ENCODE measurements around the gene TTC36. TPM values are rescaled to one million over a fixed set of nuclear protein-coding genes. Genes with fewer than 3 reads are reported as not detected.
A peak's percentile ranks its signal among the peaks of the same experiment; 100 is the strongest.

Gene TTC36
- polyA plus RNA-seq, 1 donor from 2014 or later, result 4.3 TPM

GRCh38 chr11:118530683-118531596 is 3.7 kb downstream of the TTC36 start, which contains the start of gene TMEM25:
Gene TMEM25 (plus strand): TSS chr11:118531192. CDS start chr11:118531802, 610 bp downstream.
- H4K20me1 ChIP-seq (ENCODE audit: insufficient read depth), result no peaks in the 10 kb centered on the region
- no peaks in the 10 kb centered on the region for H3K36me3 ChIP-seq (ENCODE audit: insufficient read depth, low read length)
- H3K9ac ChIP-seq (ENCODE audit: low read length), result peak within 1 kb of the TSS; percentile 97
- H3K27ac ChIP-seq (ENCODE audit: low read length), result peak within 1 kb of the TSS; percentile 89
- TF ChIP-seq RAD21 (conservative IDR thresholded peaks at IDR 0.05), result no peak
- TF ChIP-seq TAF1 (IDR thresholded peaks at IDR 0.05; ENCODE audit: low read depth), result peak; percentile 54
- peak; percentile 25 for TF ChIP-seq SMC3 (conservative IDR thresholded peaks at IDR 0.05; ENCODE audit: poor library complexity)
- peak; percentile 90 for TF ChIP-seq POLR2AphosphoS5 (IDR thresholded peaks at IDR 0.05)
- TF ChIP-seq, protein P1, sequence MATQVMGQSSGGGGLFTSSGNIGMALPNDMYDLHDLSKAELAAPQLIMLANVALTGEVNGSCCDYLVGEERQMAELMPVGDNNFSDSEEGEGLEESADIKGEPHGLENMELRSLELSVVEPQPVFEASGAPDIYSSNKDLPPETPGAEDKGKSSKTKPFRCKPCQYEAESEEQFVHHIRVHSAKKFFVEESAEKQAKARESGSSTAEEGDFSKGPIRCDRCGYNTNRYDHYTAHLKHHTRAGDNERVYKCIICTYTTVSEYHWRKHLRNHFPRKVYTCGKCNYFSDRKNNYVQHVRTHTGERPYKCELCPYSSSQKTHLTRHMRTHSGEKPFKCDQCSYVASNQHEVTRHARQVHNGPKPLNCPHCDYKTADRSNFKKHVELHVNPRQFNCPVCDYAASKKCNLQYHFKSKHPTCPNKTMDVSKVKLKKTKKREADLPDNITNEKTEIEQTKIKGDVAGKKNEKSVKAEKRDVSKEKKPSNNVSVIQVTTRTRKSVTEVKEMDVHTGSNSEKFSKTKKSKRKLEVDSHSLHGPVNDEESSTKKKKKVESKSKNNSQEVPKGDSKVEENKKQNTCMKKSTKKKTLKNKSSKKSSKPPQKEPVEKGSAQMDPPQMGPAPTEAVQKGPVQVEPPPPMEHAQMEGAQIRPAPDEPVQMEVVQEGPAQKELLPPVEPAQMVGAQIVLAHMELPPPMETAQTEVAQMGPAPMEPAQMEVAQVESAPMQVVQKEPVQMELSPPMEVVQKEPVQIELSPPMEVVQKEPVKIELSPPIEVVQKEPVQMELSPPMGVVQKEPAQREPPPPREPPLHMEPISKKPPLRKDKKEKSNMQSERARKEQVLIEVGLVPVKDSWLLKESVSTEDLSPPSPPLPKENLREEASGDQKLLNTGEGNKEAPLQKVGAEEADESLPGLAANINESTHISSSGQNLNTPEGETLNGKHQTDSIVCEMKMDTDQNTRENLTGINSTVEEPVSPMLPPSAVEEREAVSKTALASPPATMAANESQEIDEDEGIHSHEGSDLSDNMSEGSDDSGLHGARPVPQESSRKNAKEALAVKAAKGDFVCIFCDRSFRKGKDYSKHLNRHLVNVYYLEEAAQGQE (IDR thresholded peaks at IDR 0.05; ENCODE audit: borderline replicate concordance), result peak; percentile 46
- TF ChIP-seq MXI1 (conservative IDR thresholded peaks at IDR 0.05; ENCODE audit: poor library complexity, severe bottlenecking), result peak; percentile 75
- TF ChIP-seq EZH2 (IDR thresholded peaks at IDR 0.05; ENCODE audit: borderline replicate concordance, insufficient read depth, low read length, poor library complexity, severe bottlenecking), result no peak
- peak within 1 kb of the TSS; percentile 96 for H2AFZ ChIP-seq (ENCODE audit: low read depth, low read length)
- no peaks in the 10 kb centered on the region for H3F3A ChIP-seq (ENCODE audit: insufficient read depth, low read length, poor library complexity, severe bottlenecking)
- H3K4me3 ChIP-seq (ENCODE audit: low read length), result peak within 1 kb of the TSS; percentile 82
- no peaks in the 10 kb centered on the region for H3K27me3 ChIP-seq (ENCODE audit: insufficient read depth, low read depth, low read length)
- H3K79me2 ChIP-seq (replicated peaks; ENCODE audit: insufficient read depth, low read length), result peaks cover 24% of the 10 kb centered on the region
- H3K9me2 ChIP-seq (ENCODE audit: insufficient read depth, low read length), result no peaks in the 10 kb centered on the region
- peak within 1 kb of the TSS; percentile 87 for H3K4me2 ChIP-seq (ENCODE audit: low read length)
- no peaks in the 10 kb centered on the region for H3K9me3 ChIP-seq (ENCODE audit: low read length)

DNA sequence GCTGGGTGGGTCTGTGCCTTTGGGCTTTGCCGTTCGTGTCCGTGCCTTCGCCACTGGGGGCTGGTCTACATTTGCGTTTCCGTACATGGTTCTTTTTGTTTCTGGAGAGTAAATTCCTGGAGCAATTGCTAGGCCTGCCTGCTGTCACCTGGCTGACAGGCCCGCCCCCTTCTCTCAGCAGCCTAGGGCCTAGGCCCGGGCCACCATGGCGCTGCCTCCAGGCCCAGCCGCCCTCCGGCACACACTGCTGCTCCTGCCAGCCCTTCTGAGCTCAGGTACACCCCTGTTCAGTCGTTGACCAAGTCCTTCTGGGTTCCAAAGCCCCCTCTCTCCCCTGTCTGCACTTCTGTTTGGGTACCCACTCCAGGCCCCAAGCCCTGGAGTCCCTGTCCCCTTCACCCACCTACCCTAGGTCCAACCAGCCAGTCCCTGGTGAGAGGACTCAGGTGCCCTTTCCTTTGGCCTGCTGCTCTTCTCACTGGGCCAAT is 4.4 kb downstream of the TTC36 start:
- Histone ChIP-seq H3K4me2 (ENCODE audit: low read length) (peak overlapping the region; percentile 87), H3K36me3 (ENCODE audit: insufficient read depth, low read length) (no peaks in the 10 kb centered on the region), H4K20me1 (ENCODE audit: insufficient read depth) (no peaks in the 10 kb centered on the region), H2AFZ (ENCODE audit: low read depth, low read length) (peak overlapping the region; percentile 96), H3K27ac (ENCODE audit: low read length) (peak overlapping the region; percentile 89), H3F3A (ENCODE audit: insufficient read depth, low read length, poor library complexity, severe bottlenecking) (no peaks in the 10 kb centered on the region), H3K27me3 (ENCODE audit: insufficient read depth, low read depth, low read length) (no peaks in the 10 kb centered on the region), H3K9me2 (ENCODE audit: insufficient read depth, low read length) (no peaks in the 10 kb centered on the region), H3K9me3 (ENCODE audit: low read length) (no peaks in the 10 kb centered on the region), H3K79me2 (replicated peaks; ENCODE audit: insufficient read depth, low read length) (peaks cover 24% of the 10 kb centered on the region), H3K9ac (ENCODE audit: low read length) (peak overlapping the region; percentile 97), H3K4me3 (ENCODE audit: low read length) (peak overlapping the region; percentile 82)
- no peak for TF ChIP-seq EP300 (conservative IDR thresholded peaks at IDR 0.05; ENCODE audit: poor library complexity, severe bottlenecking)
- TF ChIP-seq, protein P1 (IDR thresholded peaks at IDR 0.05; ENCODE audit: borderline replicate concordance), result no peak
- TF ChIP-seq TAF1 (IDR thresholded peaks at IDR 0.05; ENCODE audit: low read depth), result no peak
- no peak for TF ChIP-seq SMC3 (conservative IDR thresholded peaks at IDR 0.05; ENCODE audit: poor library complexity)
- no peak for TF ChIP-seq EZH2 (IDR thresholded peaks at IDR 0.05; ENCODE audit: borderline replicate concordance, insufficient read depth, low read length, poor library complexity, severe bottlenecking)
- TF ChIP-seq RAD21 (conservative IDR thresholded peaks at IDR 0.05), result no peak
- no peak for TF ChIP-seq CTCF (IDR thresholded peaks at IDR 0.05; ENCODE audit: poor library complexity, severe bottlenecking)
- no peak for TF ChIP-seq MXI1 (conservative IDR thresholded peaks at IDR 0.05; ENCODE audit: poor library complexity, severe bottlenecking)
- TF ChIP-seq POLR2AphosphoS5 (IDR thresholded peaks at IDR 0.05), result no peak
